Muscle layer of duodenum (tissue), 2 donors: Measurements from ENCODE around the gene ATP6AP1.

Experiments used
- H3K27ac ChIP-seq: one replicate; pipeline ENCODE4 v1.7.0; 2013; ENCODE audit warnings: mild to moderate bottlenecking, low read length
- H3K27me3 ChIP-seq: one replicate; pipeline ENCODE4 v1.7.0; 2013; ENCODE audit warnings: low read depth, mild to moderate bottlenecking, control low read depth, low read length
- H3K36me3 ChIP-seq, 2 donors: one replicate each; pipeline ENCODE4 v1.7.0; 2013; ENCODE audit warnings: low read length in 2 of 2, control low read depth in 1 of 2, mild to moderate bottlenecking in 1 of 2; ENCODE audit not compliant: insufficient read depth in 2 of 2, control insufficient read depth in 1 of 2
- H3K4me1 ChIP-seq, 2 donors: one replicate each; pipeline ENCODE4 v1.7.0; 2013; ENCODE audit warnings: low read length in 2 of 2, mild to moderate bottlenecking in 2 of 2, control low read depth in 1 of 2, moderate library complexity in 1 of 2; ENCODE audit not compliant: insufficient read depth in 2 of 2, control insufficient read depth in 1 of 2
- H3K4me3 ChIP-seq, 2 donors: one replicate each; pipeline ENCODE4 v1.7.0; 2013; ENCODE audit warnings: low read length in 2 of 2, low read depth in 1 of 2, mild to moderate bottlenecking in 1 of 2
- H3K9me3 ChIP-seq, 2 donors: one replicate each; pipeline ENCODE4 v1.7.0; 2013; ENCODE audit warnings: low read length in 2 of 2, control low read depth in 1 of 2, mild to moderate bottlenecking in 1 of 2; ENCODE audit not compliant: control insufficient read depth in 1 of 2
- donor health status: healthy.

The ATP6AP1 gene

DNA sequence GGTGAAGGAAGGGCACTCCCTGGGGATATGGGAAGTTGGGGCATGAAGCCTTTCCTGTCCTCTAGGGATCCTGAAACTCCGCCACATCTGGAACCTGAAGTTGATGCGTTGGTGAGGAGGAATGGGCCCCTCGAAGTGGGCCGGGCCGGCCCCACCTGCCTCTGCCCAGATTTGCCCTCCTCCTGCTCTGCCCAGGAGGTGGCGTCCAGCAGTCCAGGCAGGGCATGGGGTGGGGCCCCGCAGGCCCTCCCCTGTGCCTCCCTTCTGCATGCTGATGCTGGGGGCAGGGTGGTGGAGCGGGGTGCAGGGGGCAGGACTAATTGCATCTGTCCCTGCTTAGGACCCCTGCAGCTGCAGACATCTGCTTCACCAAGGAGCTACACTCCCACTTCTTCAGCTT lies 15.3 kb upstream of the ATP6AP1 start:
- Histone ChIP-seq H3K4me1 (peaks cover 0 to 5% of the 10 kb centered on the region in 2 donors), H3K9me3 (no peaks in the 10 kb centered on the region), H3K27ac (no peak overlapping the region), H3K4me3 (no peak overlapping the region), H3K27me3 (no peaks in the 10 kb centered on the region), H3K36me3 (peaks cover 0 to 3% of the 10 kb centered on the region in 2 donors)

DNA sequence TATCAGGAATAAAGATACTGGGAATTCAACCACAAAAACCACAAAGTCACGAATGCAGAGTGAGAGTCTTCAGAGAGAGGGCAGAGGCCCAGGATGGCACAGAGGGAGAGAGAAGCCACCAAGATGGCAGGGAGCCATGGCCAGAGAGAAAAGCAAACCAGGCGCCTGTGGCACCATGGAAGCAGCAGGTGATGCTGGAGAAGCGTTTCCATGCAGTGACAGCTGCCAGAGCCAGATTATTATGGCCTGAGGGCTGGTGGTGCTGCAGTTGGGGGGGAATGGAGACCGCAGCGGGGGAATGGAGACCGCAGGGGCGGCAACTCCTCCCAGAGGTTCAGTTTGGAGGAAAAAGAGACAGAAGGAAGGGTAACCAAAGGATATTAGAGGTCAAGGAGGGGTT lies 11.3 kb upstream of the ATP6AP1 start:
- Histone ChIP-seq H3K36me3 (peaks cover 0 to 11% of the 10 kb centered on the region in 2 donors), H3K9me3 (no peaks in the 10 kb centered on the region), H3K4me1 (peaks cover 0 to 5% of the 10 kb centered on the region in 2 donors), H3K27me3 (no peaks in the 10 kb centered on the region), H3K4me3 (no peak overlapping the region), H3K27ac (no peak overlapping the region)

DNA sequence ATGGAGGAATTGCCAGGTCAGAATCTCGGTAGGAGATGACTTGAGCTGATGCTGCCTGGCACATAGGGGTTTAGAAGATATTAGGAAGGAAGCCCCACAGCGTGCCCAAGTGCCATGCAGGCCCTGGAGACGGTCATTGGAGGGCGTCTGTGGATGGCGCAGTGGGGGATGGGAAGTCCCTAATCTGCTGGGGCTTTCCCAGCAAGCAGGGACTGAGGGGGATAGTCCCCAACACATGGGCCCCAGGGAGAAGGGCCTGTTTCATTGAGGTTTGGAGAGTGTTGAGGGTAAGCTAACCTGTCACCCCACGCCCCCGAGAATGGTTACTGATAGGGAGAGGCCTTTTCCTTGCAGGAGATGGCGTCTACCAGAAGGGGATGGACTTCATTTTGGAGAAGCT lies 9.3 kb upstream of the ATP6AP1 start:
- Histone ChIP-seq H3K4me1 (no peaks in the 10 kb centered on the region), H3K36me3 (peaks cover 0 to 8% of the 10 kb centered on the region in 2 donors), H3K9me3 (no peaks in the 10 kb centered on the region), H3K4me3 (no peak overlapping the region), H3K27me3 (no peaks in the 10 kb centered on the region), H3K27ac (no peak overlapping the region)

GRCh38 chrX:154419688-154420401 lies 8.6 kb upstream of the ATP6AP1 start:
- Histone ChIP-seq H3K9me3 (no peaks in the 10 kb centered on the region), H3K27me3 (no peaks in the 10 kb centered on the region), H3K36me3 (peaks cover 0 to 8% of the 10 kb centered on the region in 2 donors), H3K4me1 (no peaks in the 10 kb centered on the region), H3K27ac (no peak overlapping the region), H3K4me3 (no peak overlapping the region)

- Histone ChIP-seq H3K4me1 (no peaks in the 10 kb centered on the region), H3K4me3 (no peak overlapping the region), H3K9me3 (no peaks in the 10 kb centered on the region), H3K36me3 (peaks cover 0 to 8% of the 10 kb centered on the region in 2 donors), H3K27me3 (no peaks in the 10 kb centered on the region), H3K27ac (no peak overlapping the region)
Observed at GRCh38 chrX:154420402-154420756, 8.1 kb upstream of the ATP6AP1 start.

DNA sequence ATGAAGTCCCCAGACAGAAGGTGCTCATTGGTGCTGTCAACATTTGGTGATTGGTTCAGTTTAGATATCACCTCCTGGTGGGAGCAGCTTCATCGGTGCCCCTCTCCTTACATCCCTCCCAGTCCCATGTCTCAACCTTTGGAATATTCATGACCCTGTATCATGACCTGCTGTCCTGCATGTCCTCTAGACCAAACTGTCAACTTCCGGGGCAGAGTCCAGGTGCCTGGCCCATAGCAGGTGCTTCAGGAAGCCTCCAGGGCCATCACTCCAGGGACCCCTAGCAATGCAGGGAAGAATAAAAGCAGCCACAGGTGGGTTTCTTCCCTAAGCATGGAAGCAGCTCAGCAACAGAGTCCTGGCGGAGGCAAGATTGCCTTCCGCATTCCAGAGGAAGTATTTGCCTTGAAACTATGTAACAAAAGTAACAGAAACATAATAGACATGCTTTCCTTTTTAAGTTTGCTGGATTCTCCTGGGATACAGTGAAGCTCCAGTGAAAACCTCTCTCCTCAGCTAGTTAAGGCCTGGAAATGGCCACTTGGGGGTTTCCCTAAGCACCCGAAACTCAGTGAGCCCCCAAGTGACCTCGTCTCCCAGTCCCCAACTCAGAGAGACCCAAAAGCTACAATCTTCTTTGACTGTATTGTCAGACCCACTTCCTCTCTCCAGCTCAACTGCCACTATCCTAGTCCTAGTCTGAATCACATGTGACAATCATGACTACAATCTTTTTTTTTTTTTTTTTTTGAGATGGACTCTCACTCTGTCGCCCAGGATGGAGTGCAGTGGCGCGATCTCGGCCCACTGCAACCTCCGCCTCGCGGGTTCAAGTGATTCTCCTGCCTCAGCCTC lies 1.3 kb upstream of the ATP6AP1 start:
- Histone ChIP-seq H3K27ac (no peak overlapping the region), H3K9me3 (no peaks in the 10 kb centered on the region), H3K4me3 (peak overlapping the region in 1 of 2 donors; percentile 79), H3K27me3 (no peaks in the 10 kb centered on the region), H3K36me3 (peaks cover 0 to 6% of the 10 kb centered on the region in 2 donors), H3K4me1 (peaks cover 0 to 24% of the 10 kb centered on the region in 2 donors)

- H3K4me1 ChIP-seq, result peaks cover 0 to 24% of the 10 kb centered on the region in 2 donors
- peaks cover 8 to 23% of the 10 kb centered on the region in 2 donors for H3K36me3 ChIP-seq
- H3K27ac ChIP-seq, result no peak overlapping the region
- no peaks in the 10 kb centered on the region for H3K27me3 ChIP-seq
- no peaks in the 10 kb centered on the region for H3K9me3 ChIP-seq
- H3K4me3 ChIP-seq, result peak overlapping the region; percentile 67 to 79
Observed at GRCh38 chrX:154429711-154430110, 1.2 kb downstream of the ATP6AP1 start.

- H3K27ac ChIP-seq, result peak overlapping the region; percentile 16
- H3K27me3 ChIP-seq, result no peaks in the 10 kb centered on the region
- H3K4me3 ChIP-seq, result no peak overlapping the region
- peaks cover 8 to 23% of the 10 kb centered on the region in 2 donors for H3K36me3 ChIP-seq
- H3K9me3 ChIP-seq, result no peaks in the 10 kb centered on the region
- H3K4me1 ChIP-seq, result peaks cover 0 to 24% of the 10 kb centered on the region in 2 donors
Observed at GRCh38 chrX:154430479-154430878, 2.0 kb downstream of the ATP6AP1 start.

- Histone ChIP-seq H3K27ac (peak overlapping the region; percentile 16), H3K36me3 (peaks cover 8 to 23% of the 10 kb centered on the region in 2 donors), H3K27me3 (no peaks in the 10 kb centered on the region), H3K9me3 (no peaks in the 10 kb centered on the region), H3K4me1 (peaks cover 0 to 24% of the 10 kb centered on the region in 2 donors), H3K4me3 (no peak overlapping the region)
Observed at GRCh38 chrX:154430916-154431315, 2.4 kb downstream of the ATP6AP1 start.

DNA sequence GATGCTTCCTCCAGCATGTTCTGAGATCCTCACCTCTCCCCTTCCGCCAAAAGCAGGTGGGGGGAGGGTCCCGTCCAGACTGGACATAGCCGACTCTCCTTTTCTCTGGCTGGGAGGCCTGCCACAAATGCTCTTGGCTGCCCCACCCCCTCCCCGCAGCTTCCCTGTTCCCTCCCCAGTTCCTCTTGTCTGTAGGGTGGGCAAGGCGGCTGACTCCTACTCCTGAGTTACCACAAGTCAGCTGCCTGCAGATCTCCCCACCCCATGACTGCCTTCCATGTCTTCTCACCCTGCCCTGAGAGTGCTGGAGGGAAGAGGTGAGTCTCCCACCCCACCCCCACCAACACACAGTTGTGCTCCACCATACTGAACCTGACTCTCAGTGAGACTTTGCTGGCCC lies 2.9 kb downstream of the ATP6AP1 start:
- Histone ChIP-seq H3K4me3 (no peak overlapping the region), H3K4me1 (peaks cover 0 to 28% of the 10 kb centered on the region in 2 donors), H3K36me3 (peaks cover 8 to 23% of the 10 kb centered on the region in 2 donors), H3K27ac (peak overlapping the region; percentile 16), H3K9me3 (no peaks in the 10 kb centered on the region), H3K27me3 (no peaks in the 10 kb centered on the region)

DNA sequence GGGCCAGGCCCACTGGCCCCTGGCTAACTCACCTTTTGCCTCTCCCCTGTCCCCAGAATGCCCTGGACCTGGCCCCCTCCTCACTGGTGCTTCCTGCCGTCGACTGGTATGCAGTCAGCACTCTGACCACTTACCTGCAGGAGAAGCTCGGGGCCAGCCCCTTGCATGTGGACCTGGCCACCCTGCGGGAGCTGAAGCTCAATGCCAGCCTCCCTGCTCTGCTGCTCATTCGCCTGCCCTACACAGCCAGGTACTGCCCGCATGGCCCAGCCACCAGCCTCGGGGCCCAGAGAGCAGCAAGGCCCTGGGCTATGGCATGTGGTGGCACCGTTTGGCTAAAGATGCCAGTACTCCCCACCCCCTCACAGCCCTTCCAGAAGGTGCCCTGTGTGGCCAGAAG lies 3.7 kb downstream of the ATP6AP1 start:
- no peak overlapping the region for H3K27ac ChIP-seq
- no peaks in the 10 kb centered on the region for H3K27me3 ChIP-seq
- H3K4me3 ChIP-seq, result no peak overlapping the region
- H3K36me3 ChIP-seq, result peaks cover 8 to 23% of the 10 kb centered on the region in 2 donors
- peaks cover 0 to 24% of the 10 kb centered on the region in 2 donors for H3K4me1 ChIP-seq
- H3K9me3 ChIP-seq, result no peaks in the 10 kb centered on the region
